Vagina (tissue), 2 donors: ENCODE results near the gene NDUFAF8.

Experiments
- CTCF ChIP-seq, 3 experiments: fragments of 450-650 bp in 2 of 3; fragments of 200-600 bp in 1 of 3; sonication (generic) in 1 of 3; IDR thresholded peaks; one replicate each; pipeline ENCODE4 v1.5.1; 2017 to 2019; ENCODE audit warnings: antibody characterized with exemption in 3 of 3, mild to moderate bottlenecking in 2 of 3, moderate library complexity in 2 of 3
- POLR2A ChIP-seq, 2 donors: fragments of 450-650 bp; IDR thresholded peaks; one replicate each; pipeline ENCODE4 v1.6.1; 2017; ENCODE audit warnings: antibody characterized with exemption in 2 of 2, mild to moderate bottlenecking in 2 of 2, moderate library complexity in 2 of 2

GRCh38 chr17:81276781-81277180, 37.7 kb downstream of the NDUFAF8 start:
- TF ChIP-seq POLR2A (IDR thresholded peaks at IDR 0.05) (no peak), CTCF (IDR thresholded peaks at IDR 0.05) (no peak)
